Measurements from ENCODE around the gene USP15. TPM values are rescaled to one million over a fixed set of nuclear protein-coding genes. Genes with fewer than 3 reads are reported as not detected.

The USP15 gene
- total and polyA plus RNA-seq, 2 experiments from 2014 or later: 39.9 to 51.0 TPM

DNA sequence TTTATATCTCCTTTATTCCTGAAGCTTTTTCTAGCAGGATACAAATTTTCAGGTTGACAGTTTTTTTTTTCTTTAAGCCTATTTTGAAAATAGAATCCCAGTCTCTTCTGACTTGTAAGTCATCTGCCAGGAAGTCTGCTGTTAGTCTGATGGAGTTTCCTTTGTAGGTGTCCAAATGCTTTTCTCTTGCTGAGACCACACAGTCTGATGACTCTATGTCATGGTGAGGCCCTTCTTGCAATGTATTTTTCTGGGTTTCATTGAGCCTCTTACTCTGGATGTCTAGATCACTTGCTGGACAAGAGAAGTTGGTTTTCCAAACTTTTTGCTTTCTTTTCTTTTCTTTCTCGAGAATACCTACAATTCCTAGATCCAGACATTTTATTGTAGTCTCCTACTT is 30.6 kb downstream of the USP15 start:
- TF ChIP-seq, protein P1, sequence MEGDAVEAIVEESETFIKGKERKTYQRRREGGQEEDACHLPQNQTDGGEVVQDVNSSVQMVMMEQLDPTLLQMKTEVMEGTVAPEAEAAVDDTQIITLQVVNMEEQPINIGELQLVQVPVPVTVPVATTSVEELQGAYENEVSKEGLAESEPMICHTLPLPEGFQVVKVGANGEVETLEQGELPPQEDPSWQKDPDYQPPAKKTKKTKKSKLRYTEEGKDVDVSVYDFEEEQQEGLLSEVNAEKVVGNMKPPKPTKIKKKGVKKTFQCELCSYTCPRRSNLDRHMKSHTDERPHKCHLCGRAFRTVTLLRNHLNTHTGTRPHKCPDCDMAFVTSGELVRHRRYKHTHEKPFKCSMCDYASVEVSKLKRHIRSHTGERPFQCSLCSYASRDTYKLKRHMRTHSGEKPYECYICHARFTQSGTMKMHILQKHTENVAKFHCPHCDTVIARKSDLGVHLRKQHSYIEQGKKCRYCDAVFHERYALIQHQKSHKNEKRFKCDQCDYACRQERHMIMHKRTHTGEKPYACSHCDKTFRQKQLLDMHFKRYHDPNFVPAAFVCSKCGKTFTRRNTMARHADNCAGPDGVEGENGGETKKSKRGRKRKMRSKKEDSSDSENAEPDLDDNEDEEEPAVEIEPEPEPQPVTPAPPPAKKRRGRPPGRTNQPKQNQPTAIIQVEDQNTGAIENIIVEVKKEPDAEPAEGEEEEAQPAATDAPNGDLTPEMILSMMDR (IDR thresholded peaks at IDR 0.05; ENCODE audit: low read depth, low read length): no peak
- no peak for DNase-seq (ENCODE audit: low read depth in 1 of 2, low spot score in 1 of 2)
- Histone ChIP-seq H3K4me1 (ENCODE audit: low read depth) (peaks cover 10% of the 10 kb centered on the region), H3K9me3 (ENCODE audit: low read depth) (no peaks in the 10 kb centered on the region), H3K36me3 (peaks cover 14% of the 10 kb centered on the region), H3K27ac (no peak overlapping the region), H3K4me3 (no peak overlapping the region), H3K27me3 (no peaks in the 10 kb centered on the region)

DNA sequence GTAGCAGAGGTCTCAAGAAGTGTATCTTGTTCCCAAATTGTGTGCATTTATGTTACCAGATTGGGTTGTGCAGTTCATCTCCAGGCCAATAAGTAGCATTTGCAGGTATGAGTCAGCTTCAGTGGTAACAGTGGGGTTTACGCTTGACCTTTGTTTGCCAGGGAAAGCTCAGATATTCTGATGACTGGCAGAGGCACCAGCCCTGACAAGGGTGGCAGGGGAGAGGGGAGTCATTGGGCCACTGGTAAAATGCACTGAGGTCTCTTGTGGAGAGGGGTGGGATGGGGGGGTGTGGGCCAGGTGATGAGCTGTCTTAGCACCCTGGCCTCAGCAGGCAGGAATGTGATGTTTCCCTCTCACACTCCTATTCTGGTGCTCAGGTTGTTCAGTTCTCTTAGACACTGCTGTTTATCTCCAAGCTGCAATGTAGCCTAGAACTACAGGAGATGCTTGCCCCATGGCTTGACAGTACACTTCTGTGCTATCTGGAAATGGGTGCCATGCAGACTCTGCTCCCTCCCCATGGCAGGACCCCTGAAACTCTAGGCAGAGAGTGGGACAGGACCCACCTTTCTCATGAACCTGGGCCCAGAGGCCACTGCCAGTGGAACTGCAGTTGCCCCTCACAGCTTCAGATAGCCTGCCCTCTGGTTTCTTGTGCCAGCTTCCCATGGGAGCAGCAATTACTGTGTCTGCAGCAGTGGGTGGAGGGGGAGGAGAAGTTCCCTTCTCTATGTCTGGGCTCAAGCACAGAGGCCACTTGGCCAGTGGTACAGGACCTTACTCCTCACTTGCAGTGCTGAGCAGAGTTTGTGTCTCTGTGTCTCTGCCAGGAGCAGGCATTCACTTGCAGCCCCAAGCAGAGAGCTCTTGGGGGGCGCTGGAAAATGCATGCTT is 31.9 kb downstream of the USP15 start:
- DNase-seq (ENCODE audit: low read depth in 1 of 2, low spot score in 1 of 2): peak in 1 of 2 donors; percentile 18
- H3K27ac ChIP-seq: no peak overlapping the region
- H3K9me3 ChIP-seq (ENCODE audit: low read depth): no peaks in the 10 kb centered on the region
- H3K4me3 ChIP-seq: no peak overlapping the region
- TF ChIP-seq, protein P1 (IDR thresholded peaks at IDR 0.05; ENCODE audit: low read depth, low read length): no peak
- H3K4me1 ChIP-seq (ENCODE audit: low read depth): peaks cover 6% of the 10 kb centered on the region
- peaks cover 14% of the 10 kb centered on the region for H3K36me3 ChIP-seq
- H3K27me3 ChIP-seq: no peaks in the 10 kb centered on the region

DNA sequence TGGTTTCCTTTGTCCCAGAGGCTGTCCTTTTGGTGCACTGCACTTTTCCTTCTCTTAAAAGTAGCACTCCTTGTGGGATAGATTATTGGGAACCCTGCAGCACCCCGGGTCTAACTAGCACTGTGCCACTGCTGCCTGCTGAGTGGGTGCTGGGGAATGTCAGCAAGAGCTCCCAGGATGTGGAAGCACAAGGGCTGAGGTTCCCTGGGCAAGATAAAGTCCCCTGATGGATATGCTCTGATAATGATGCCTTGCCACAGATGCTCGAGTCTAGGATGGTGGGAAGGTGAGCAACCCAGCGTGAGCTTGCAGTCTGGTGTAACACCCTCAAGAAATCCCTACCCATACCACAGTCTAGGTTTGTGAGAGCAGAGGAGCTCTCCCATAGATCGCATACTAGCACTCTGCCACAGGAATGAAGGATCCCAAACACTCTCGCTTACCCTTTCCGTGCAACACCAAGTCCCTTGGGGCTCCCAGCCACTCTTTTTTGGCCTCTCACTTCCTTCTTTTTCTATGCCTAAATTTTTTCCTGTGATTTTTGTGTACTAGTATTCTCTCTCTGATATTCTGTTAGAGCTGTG is 32.6 kb downstream of the USP15 start:
- Histone ChIP-seq H3K27me3 (no peaks in the 10 kb centered on the region), H3K4me1 (ENCODE audit: low read depth) (peaks cover 6% of the 10 kb centered on the region)
- TF ChIP-seq, protein P1 (IDR thresholded peaks at IDR 0.05; ENCODE audit: low read depth, low read length): no peak

DNA sequence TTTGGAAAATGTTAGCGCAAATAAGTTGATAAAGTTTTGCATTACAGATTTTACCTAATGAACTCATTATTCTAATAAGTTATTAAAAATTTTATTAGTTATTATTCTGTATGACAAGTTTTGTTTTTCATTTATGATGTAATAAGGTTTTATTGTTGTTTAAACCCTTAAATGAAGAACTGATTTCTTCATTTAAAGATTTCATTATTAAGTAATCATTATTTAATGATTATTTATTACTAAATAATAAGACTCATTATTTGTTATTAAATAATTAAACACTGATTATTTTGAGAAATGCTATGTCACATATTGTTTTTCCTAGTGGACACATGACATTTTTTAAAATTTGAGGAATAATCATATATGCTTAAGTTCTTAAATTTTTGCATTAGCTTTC is 34.2 kb downstream of the USP15 start:
- H3K27me3 ChIP-seq: no peaks in the 10 kb centered on the region
- no peak overlapping the region for H3K27ac ChIP-seq

More for the DNA sequence above, 32.6 kb downstream of the USP15 start:
- DNase-seq (ENCODE audit: low read depth in 1 of 2, low spot score in 1 of 2): peak in 1 of 2 donors; percentile 23
- H3K9me3 ChIP-seq (ENCODE audit: low read depth): no peaks in the 10 kb centered on the region
- H3K4me3 ChIP-seq: no peak overlapping the region
- H3K36me3 ChIP-seq: peaks cover 14% of the 10 kb centered on the region
- no peak overlapping the region for H3K27ac ChIP-seq

DNA sequence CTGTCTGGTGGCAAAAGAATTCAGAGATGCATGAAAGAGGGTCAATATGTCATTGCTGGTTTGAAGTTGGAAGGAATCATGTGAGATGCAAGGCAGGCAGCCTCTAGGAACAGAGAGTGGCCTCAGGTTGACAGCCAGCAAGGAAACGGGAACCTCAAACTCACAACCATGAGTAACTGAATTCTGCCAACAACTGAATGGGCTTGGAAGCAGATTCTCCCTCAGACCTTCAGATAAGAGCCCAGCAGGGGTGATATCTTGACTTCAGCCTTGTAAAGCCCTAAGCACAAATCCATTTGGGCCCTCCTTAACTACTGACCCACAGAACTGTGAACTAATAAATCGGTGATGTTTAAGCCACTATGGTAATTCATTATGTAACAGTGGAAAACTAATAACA is 35.8 kb downstream of the USP15 start:
- TF ChIP-seq, protein P1 (IDR thresholded peaks at IDR 0.05; ENCODE audit: low read depth, low read length): no peak
- Histone ChIP-seq H3K36me3 (peaks cover 14% of the 10 kb centered on the region), H3K27ac (no peak overlapping the region), H3K9me3 (ENCODE audit: low read depth) (no peaks in the 10 kb centered on the region), H3K27me3 (no peaks in the 10 kb centered on the region), H3K4me3 (no peak overlapping the region), H3K4me1 (ENCODE audit: low read depth) (peaks cover 6% of the 10 kb centered on the region)
- no peak for DNase-seq (ENCODE audit: low read depth in 1 of 2, low spot score in 1 of 2)

More for the DNA sequence above, 34.2 kb downstream of the USP15 start:
- TF ChIP-seq, protein P1 (IDR thresholded peaks at IDR 0.05; ENCODE audit: low read depth, low read length): no peak
- DNase-seq (ENCODE audit: low read depth in 1 of 2, low spot score in 1 of 2): no peak
- Histone ChIP-seq H3K9me3 (ENCODE audit: low read depth) (no peaks in the 10 kb centered on the region), H3K36me3 (peaks cover 14% of the 10 kb centered on the region), H3K4me3 (no peak overlapping the region), H3K4me1 (ENCODE audit: low read depth) (peaks cover 6% of the 10 kb centered on the region)
